ENCODE measurements around the gene GRAMD2B. TPM values are rescaled to one million over a fixed set of nuclear protein-coding genes. Genes with fewer than 3 reads are reported as not detected.
"Not testable (repeated sequence)": the region's sequence is repeated elsewhere in the genome, so short reads cannot be mapped to it uniquely, and the experiment has no call there.

GRAMD2B gene
- total RNA-seq, 1 donor from 2014 or later: 7.1 TPM

- Mint-ChIP-seq H3K4me1 (peaks cover 10% of the 10 kb centered on the region), H3K4me3 (no peak overlapping the region), H3K36me3 (ENCODE audit: low read depth) (no peaks in the 10 kb centered on the region), H3K27me3 (ENCODE audit: low read depth) (no peaks in the 10 kb centered on the region), H3K27ac (ENCODE audit: unreplicated experiment) (no peak overlapping the region), H3K9me3 (no peaks in the 10 kb centered on the region)
- TF ChIP-seq, protein P1, sequence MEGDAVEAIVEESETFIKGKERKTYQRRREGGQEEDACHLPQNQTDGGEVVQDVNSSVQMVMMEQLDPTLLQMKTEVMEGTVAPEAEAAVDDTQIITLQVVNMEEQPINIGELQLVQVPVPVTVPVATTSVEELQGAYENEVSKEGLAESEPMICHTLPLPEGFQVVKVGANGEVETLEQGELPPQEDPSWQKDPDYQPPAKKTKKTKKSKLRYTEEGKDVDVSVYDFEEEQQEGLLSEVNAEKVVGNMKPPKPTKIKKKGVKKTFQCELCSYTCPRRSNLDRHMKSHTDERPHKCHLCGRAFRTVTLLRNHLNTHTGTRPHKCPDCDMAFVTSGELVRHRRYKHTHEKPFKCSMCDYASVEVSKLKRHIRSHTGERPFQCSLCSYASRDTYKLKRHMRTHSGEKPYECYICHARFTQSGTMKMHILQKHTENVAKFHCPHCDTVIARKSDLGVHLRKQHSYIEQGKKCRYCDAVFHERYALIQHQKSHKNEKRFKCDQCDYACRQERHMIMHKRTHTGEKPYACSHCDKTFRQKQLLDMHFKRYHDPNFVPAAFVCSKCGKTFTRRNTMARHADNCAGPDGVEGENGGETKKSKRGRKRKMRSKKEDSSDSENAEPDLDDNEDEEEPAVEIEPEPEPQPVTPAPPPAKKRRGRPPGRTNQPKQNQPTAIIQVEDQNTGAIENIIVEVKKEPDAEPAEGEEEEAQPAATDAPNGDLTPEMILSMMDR (conservative IDR thresholded peaks at IDR 0.05): no peak
- no peak for DNase-seq (ENCODE audit: low read depth, low spot score)
These were observed 39.2 kb downstream of the GRAMD2B start for GRCh38 chr5:126462239-126463014.

DNA sequence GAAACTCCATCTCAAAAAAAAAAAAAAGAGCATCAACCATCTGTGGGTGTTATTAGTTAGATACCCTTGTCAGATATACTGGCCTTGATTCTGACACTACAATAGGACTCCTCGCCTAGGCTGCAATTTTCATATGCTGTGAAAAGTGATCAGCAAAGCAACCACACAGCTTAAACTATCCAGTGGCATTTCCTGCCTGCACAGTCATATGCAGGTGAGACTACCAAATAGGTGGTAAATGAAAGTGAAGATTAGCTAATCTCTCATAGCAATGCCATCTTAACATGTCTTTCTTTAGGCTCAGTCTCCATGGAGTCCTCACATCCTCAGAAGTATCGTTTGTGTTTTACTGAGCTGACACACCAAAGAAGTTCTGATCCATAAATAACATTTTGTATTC is 40.8 kb downstream of the GRAMD2B start:
- Mint-ChIP-seq H3K27me3 (ENCODE audit: low read depth) (no peaks in the 10 kb centered on the region), H3K4me1 (peaks cover 10% of the 10 kb centered on the region), H3K4me3 (no peak overlapping the region), H3K9me3 (no peaks in the 10 kb centered on the region), H3K36me3 (ENCODE audit: low read depth) (no peaks in the 10 kb centered on the region), H3K27ac (ENCODE audit: unreplicated experiment) (no peak overlapping the region)
- TF ChIP-seq, protein P1 (conservative IDR thresholded peaks at IDR 0.05): no peak
- DNase-seq (ENCODE audit: low read depth, low spot score): no peak

DNA sequence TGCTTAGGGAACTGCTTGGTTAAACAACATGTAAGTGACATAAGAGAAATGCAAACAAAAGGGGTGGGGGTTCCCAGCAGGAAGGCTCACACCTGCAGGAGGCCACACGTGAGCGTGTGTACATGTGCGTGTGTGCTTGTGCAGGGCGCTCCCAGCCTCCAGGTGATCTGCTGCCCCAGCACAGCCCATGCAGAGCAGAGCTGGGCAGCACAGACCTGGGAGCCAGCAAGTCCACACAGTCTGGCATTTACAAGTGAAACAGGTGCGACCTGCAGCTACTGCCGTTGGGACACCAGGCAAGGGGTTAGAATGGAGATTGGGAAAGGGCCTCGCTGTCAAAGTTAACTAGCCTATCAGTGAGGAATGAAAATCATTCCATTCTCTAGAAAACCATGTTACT is 41.8 kb downstream of the GRAMD2B start:
- H3K36me3 Mint-ChIP-seq (ENCODE audit: low read depth): no peaks in the 10 kb centered on the region
- DNase-seq (ENCODE audit: low read depth, low spot score): no peak
- no peaks in the 10 kb centered on the region for H3K9me3 Mint-ChIP-seq
- H3K4me1 Mint-ChIP-seq: peaks cover 10% of the 10 kb centered on the region
- H3K27me3 Mint-ChIP-seq (ENCODE audit: low read depth): no peaks in the 10 kb centered on the region
- H3K27ac Mint-ChIP-seq (ENCODE audit: unreplicated experiment): no peak overlapping the region
- H3K4me3 Mint-ChIP-seq: no peak overlapping the region
- TF ChIP-seq, protein P1 (conservative IDR thresholded peaks at IDR 0.05): no peak

GRCh38 chr5:126468091-126468490 is 44.9 kb downstream of the GRAMD2B start:
- TF ChIP-seq, protein P1 (conservative IDR thresholded peaks at IDR 0.05): no peak
- Mint-ChIP-seq H3K9me3 (no peaks in the 10 kb centered on the region), H3K27me3 (ENCODE audit: low read depth) (no peaks in the 10 kb centered on the region), H3K4me1 (no peaks in the 10 kb centered on the region), H3K36me3 (ENCODE audit: low read depth) (peaks cover 4% of the 10 kb centered on the region), H3K4me3 (no peak overlapping the region), H3K27ac (ENCODE audit: unreplicated experiment) (no peak overlapping the region)
- DNase-seq (ENCODE audit: low read depth, low spot score): no peak

DNA sequence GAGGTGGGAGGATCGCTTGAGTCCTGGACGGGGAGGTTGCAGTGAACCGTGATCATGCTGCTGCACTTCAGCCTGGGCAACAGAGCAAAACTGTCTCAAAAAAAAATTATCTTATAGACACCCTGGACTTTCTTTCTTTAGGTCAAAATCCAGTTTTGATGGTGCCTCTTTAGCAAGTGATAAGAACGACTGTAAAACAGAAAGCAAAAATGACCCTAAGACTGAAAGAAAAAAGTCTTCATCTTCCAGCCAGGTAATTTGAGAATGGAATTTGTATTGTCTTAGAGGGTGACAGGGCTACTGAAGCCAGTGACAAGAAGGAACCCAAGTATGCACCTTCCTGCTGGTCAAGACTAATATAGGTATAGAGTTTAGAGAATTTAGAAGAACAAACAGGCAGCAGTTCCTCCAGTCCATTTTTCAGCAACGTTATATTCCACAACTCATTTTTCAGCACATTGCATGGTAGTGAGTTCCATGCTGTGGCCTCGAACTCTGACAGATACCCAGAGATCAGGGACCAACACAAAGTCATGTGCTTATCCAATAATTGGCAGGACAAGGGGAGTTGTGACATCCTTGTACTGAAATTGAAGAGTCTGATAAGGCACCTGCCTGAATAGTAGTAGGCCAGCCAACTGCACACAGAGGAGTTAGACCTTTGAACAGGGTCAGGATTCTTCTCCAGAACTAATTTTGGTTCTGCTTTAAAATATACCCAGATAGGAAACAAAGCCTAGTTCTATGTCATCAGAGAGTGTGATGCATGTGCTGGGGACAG is 46.5 kb downstream of the GRAMD2B start:
- Mint-ChIP-seq H3K4me3 (no peak overlapping the region), H3K27me3 (ENCODE audit: low read depth) (no peaks in the 10 kb centered on the region), H3K36me3 (ENCODE audit: low read depth) (peaks cover 8% of the 10 kb centered on the region), H3K9me3 (no peaks in the 10 kb centered on the region), H3K4me1 (no peaks in the 10 kb centered on the region), H3K27ac (ENCODE audit: unreplicated experiment) (no peak overlapping the region)
- DNase-seq (ENCODE audit: low read depth, low spot score): no peak
- TF ChIP-seq, protein P1 (conservative IDR thresholded peaks at IDR 0.05): no peak

- not testable (repeated sequence) for H3K4me1 Mint-ChIP-seq; DNase-seq (ENCODE audit: low read depth, low spot score); H3K4me3 Mint-ChIP-seq; H3K9me3 Mint-ChIP-seq; H3K27me3 Mint-ChIP-seq (ENCODE audit: low read depth); H3K27ac Mint-ChIP-seq (ENCODE audit: unreplicated experiment)
- H3K36me3 Mint-ChIP-seq (ENCODE audit: low read depth): peaks cover 11% of the 10 kb centered on the region
These were observed 47.3 kb downstream of the GRAMD2B start for GRCh38 chr5:126470529-126470928.

Data from neural crest cell (in vitro differentiated cells).